Stimulated activated CD4-positive, alpha-beta T cell treated with anti-CD3 and anti-CD28 coated beads, Interleukin-4, amount 100 ng/mL, for 48 hours (primary cell): ENCODE results near the gene HAUS3.
"Not testable (repeated sequence)": the region's sequence is repeated elsewhere in the genome, so short reads cannot be mapped to it uniquely, and the experiment has no call there.

ENCODE experiments used
- DNase-seq, 2 donors: peaks; one replicate each; pipeline ENCODE4 v3.0.0-alpha.2; 2020; ENCODE audit warnings: low read depth in 2 of 2

Gene HAUS3

GRCh38 chr4:2220016-2220630 lies 21.8 kb downstream of the HAUS3 start:
- DNase-seq: peak; percentile 62 to 70

DNA sequence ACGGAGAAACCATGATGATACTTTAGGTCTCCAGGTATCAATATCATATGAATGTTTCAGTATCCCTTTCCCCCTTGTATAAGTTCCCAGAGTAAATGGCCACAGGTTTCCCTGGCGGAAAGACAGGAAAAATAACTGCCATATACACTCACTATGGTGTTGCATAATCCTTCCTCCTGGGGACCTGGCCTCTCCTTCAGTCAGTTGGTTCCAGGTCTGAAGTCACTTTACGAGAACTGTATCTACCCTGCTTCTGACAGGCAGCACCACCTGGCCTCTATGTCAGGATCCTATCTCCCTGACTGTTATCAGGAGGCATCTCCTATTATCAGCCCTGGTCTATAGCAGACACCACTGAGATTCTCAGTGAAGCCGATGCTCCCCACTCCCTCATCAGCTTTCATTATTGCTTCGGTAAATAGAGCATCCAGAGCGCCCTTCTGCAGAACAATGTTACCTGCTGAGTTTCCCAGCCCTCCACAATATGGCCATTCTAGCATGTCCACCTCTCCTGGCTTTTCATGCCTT lies 22.6 kb downstream of the HAUS3 start:
- DNase-seq: no peak

GRCh38 chr4:2218436-2218835 lies 23.5 kb downstream of the HAUS3 start:
- DNase-seq: no peak

- DNase-seq: no peak
Observed at GRCh38 chr4:2217726-2218125, 24.2 kb downstream of the HAUS3 start.

DNA sequence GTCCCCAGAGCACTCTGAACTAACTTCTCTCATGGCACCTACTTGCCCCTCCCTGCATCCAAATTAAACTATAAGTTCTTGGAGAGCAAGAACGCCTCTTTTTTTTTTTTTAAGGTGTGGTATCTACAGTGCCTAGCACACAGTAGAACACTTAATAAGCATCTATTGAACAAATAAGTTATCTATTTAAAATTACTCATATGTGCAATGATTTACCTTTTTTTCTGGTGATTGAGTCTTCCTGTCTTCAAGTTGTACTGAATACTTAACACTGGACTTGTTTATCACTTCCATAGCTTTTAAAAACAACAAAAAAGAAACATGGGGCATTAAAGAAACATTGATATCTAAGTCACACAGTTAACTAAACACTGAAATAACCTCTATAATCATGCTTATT lies 29.1 kb downstream of the HAUS3 start:
- DNase-seq: no peak

DNA sequence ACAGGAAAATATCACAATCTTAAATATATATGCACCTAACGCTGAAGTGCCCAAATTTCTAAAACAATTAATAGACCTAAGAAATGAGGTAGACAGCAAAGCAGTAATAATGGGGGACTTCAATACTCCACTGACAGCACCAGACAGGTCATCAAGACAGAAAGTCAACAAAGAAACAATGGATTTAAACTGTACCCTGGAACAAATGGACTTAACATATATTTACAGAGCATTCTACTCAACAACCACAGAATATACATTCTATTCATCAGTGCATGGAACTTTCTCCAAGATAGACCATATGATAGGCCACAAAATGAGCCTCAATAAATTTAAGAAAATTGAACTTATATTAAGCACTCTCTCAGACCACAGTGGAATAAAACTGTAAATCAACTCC lies 39.1 kb downstream of the HAUS3 start:
- not testable (repeated sequence) for DNase-seq

- no peak for DNase-seq
Observed at GRCh38 chr4:2194496-2194895, 47.4 kb downstream of the HAUS3 start.

- no peak for DNase-seq
Observed at GRCh38 chr4:2193326-2193725, 48.6 kb downstream of the HAUS3 start.

DNA sequence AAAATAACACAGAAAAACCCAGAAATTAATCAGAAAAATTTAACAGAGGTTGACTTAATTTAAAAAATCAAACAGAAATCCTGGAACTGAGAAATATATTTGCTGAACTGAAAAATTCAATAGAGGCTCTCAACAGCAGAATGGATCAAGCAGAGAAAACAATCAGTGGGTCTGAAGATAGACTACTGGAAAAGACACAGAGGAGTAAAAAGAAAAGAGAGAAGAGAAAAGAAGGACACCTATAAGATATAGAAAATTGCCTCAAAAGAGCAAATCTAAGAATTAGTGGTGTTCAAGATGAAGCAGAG lies 55.1 kb downstream of the HAUS3 start:
- DNase-seq: no peak

DNA sequence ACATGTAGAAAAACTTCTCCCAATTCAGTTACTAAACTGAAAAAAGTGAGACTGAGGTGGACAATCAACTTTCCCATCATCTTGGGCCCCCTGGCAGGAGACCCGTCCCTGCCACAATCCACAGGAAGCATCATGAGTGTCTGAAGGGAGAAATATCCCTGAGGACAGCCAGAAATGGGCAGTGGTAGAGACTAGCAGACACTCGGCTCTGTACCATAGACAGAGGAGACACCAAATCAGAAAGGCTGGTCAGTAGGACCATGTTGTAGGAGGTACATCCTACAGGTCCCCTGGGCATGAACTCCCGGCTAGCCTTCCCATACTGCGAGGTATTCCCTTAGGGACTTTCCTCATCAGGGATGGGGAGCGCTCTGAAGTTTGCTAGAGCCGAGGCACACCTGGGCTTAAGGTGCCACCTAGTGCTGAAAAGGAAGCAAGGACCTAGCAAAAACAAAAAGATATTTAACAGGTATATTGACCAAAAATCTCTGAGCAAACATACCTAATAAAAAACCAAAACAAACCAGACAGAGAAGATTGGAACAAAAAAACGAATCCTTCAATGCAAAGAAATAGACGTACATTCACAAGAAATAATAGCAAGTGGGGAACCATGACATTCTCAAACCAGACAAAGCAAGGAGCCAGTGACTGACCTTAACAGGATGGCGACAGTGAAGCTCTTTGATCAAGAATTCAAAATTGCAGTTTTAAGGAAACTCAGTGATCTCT lies 55.6 kb downstream of the HAUS3 start:
- no peak for DNase-seq

GRCh38 chr4:2183394-2183793 lies 58.5 kb downstream of the HAUS3 start:
- DNase-seq: no peak

- no peak for DNase-seq
Observed at GRCh38 chr4:2182994-2183393, 58.9 kb downstream of the HAUS3 start.

DNA sequence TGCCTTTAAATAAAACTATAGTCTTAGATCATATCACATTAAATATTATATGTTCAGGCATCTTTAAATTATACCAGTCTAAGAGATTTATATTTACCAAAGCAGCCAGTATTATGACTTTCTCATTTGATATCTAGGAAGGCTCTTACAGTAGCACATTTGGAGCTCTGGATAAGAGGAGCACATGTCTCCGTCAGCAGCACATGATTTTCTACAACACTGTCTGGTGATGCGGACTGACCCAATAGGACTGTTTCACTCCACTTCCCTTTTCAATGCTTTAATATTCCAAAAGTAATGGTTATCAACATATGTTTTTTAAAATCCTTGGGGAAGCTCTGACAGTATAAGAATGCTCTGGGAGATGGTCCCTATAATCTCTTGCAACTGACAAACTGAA lies 61.5 kb downstream of the HAUS3 start:
- DNase-seq: no peak

DNA sequence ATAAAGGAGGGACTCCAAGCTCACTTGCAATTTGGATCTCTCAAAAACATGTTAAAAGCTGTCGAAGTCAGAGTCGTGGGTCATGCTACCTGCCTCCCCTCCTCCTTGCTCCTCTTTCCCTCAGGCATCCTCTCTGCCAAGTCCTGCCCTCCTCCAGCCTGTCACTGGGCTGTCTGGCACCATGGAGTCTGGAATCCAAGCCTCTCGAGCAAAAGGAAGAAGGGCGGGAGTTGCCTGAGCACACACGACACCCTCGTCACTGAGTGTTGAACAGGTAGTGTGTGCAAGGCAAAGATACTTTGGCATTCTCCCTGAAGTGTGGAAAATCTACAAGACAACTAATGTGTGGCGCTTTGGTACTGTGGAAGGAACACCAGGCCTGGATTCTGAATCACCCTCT lies 62.2 kb downstream of the HAUS3 start:
- DNase-seq: no peak

- no peak for DNase-seq
Observed at GRCh38 chr4:2178986-2179385, 62.9 kb downstream of the HAUS3 start.
